HG03342 (cell line): ENCODE results near the gene CCDC167.
"Not testable (repeated sequence)": the region's sequence is repeated elsewhere in the genome, so short reads cannot be mapped to it uniquely, and the experiment has no call there.

Experiments used
- ATAC-seq: cut with Tn5 transposase; IDR thresholded peaks from one replicate; pipeline ENCODE4 v1.9.1; 2021; ENCODE audit warnings: mild to moderate bottlenecking, moderate library complexity; ENCODE audit not compliant: unreplicated experiment

Gene CCDC167

GRCh38 chr6:37512400-37513011, 12.8 kb upstream of the CCDC167 start:
- ATAC-seq = no peak

GRCh38 chr6:37511910-37512399, 12.3 kb upstream of the CCDC167 start:
- no peak for ATAC-seq

- no peak for ATAC-seq
Measured at GRCh38 chr6:37511201-37511600, 11.5 kb upstream of the CCDC167 start.

- ATAC-seq = no peak
Measured at GRCh38 chr6:37507690-37508421, 8.2 kb upstream of the CCDC167 start.

GRCh38 chr6:37507077-37507476, 7.4 kb upstream of the CCDC167 start:
- no peak for ATAC-seq

GRCh38 chr6:37506479-37506878, 6.8 kb upstream of the CCDC167 start:
- ATAC-seq = no peak

- no peak for ATAC-seq
Measured at GRCh38 chr6:37504024-37504423, 4.3 kb upstream of the CCDC167 start.

- ATAC-seq = no peak
Measured at GRCh38 chr6:37503309-37503965, 3.7 kb upstream of the CCDC167 start.

GRCh38 chr6:37502703-37503291, 3.1 kb upstream of the CCDC167 start:
- ATAC-seq = no peak

- ATAC-seq = no peak
Measured at GRCh38 chr6:37501632-37502491, 2.2 kb upstream of the CCDC167 start.

GRCh38 chr6:37500904-37501303, 1.2 kb upstream of the CCDC167 start:
- not testable (repeated sequence) for ATAC-seq

GRCh38 chr6:37500294-37500608, 558 bp upstream of the CCDC167 start:
- ATAC-seq = no peak

GRCh38 chr6:37496951-37497885, 2.5 kb downstream of the CCDC167 start:
- no peak for ATAC-seq

- ATAC-seq = no peak
Measured at GRCh38 chr6:37495244-37495934, 4.3 kb downstream of the CCDC167 start.

- no peak for ATAC-seq
Measured at GRCh38 chr6:37493661-37493995, 6.1 kb downstream of the CCDC167 start.

GRCh38 chr6:37492991-37493660, 6.6 kb downstream of the CCDC167 start:
- ATAC-seq = no peak

GRCh38 chr6:37492236-37492972, 7.3 kb downstream of the CCDC167 start:
- ATAC-seq = no peak

- no peak for ATAC-seq
Measured at GRCh38 chr6:37491830-37492208, 7.9 kb downstream of the CCDC167 start.
